GM21423 (cell line): ENCODE data around the gene IMMP2L.
"Not testable (repeated sequence)": the region's sequence is repeated elsewhere in the genome, so short reads cannot be mapped to it uniquely, and the experiment has no call there.

Experiments
- ATAC-seq: cut with Tn5 transposase; IDR thresholded peaks from one replicate; pipeline ENCODE4 v1.9.1; 2021; ENCODE audit warnings: mild to moderate bottlenecking, moderate library complexity; ENCODE audit not compliant: unreplicated experiment

Gene IMMP2L

GRCh38 chr7:110704225-110704624 is 858.1 kb downstream of the IMMP2L start:
- ATAC-seq, result no peak

GRCh38 chr7:110698576-110698975 is 863.7 kb downstream of the IMMP2L start:
- no peak for ATAC-seq

GRCh38 chr7:110693344-110693743 is 868.9 kb downstream of the IMMP2L start:
- no peak for ATAC-seq

- ATAC-seq, result no peak
Observed at GRCh38 chr7:110688908-110689307, 873.4 kb downstream of the IMMP2L start.

- no peak for ATAC-seq
Observed at GRCh38 chr7:110685899-110686298, 876.4 kb downstream of the IMMP2L start.

GRCh38 chr7:110681941-110682340 is 880.4 kb downstream of the IMMP2L start:
- ATAC-seq, result no peak

GRCh38 chr7:110677405-110677804 is 884.9 kb downstream of the IMMP2L start:
- ATAC-seq, result no peak

GRCh38 chr7:110676785-110677184 is 885.5 kb downstream of the IMMP2L start:
- ATAC-seq, result no peak

- ATAC-seq, result no peak
Observed at GRCh38 chr7:110675383-110676103, 886.7 kb downstream of the IMMP2L start.

GRCh38 chr7:110673148-110673547 is 889.1 kb downstream of the IMMP2L start:
- no peak for ATAC-seq

GRCh38 chr7:110669410-110669809 is 892.9 kb downstream of the IMMP2L start:
- ATAC-seq, result no peak

- ATAC-seq, result no peak
Observed at GRCh38 chr7:110664803-110665202, 897.5 kb downstream of the IMMP2L start.

- not testable (repeated sequence) for ATAC-seq
Observed at GRCh38 chr7:110660637-110661036, 901.7 kb downstream of the IMMP2L start.

GRCh38 chr7:110650328-110650727 is 912.0 kb downstream of the IMMP2L start:
- no peak for ATAC-seq

- ATAC-seq, result no peak
Observed at GRCh38 chr7:110647266-110647665, 915.0 kb downstream of the IMMP2L start.

- ATAC-seq, result no peak
Observed at GRCh38 chr7:110646804-110647203, 915.5 kb downstream of the IMMP2L start.

- ATAC-seq, result no peak
Observed at GRCh38 chr7:110645616-110646015, 916.7 kb downstream of the IMMP2L start.

GRCh38 chr7:110645060-110645459 is 917.2 kb downstream of the IMMP2L start:
- no peak for ATAC-seq

- ATAC-seq, result no peak
Observed at GRCh38 chr7:110637252-110637651, 925.0 kb downstream of the IMMP2L start.

GRCh38 chr7:110633313-110633712 is 929.0 kb downstream of the IMMP2L start:
- no peak for ATAC-seq

GRCh38 chr7:110626414-110626813 is 935.9 kb downstream of the IMMP2L start:
- no peak for ATAC-seq

- no peak for ATAC-seq
Observed at GRCh38 chr7:110625294-110625693, 937.0 kb downstream of the IMMP2L start.

GRCh38 chr7:110623436-110623835 is 938.9 kb downstream of the IMMP2L start:
- no peak for ATAC-seq
